Large intestine (tissue), 3 donors: ENCODE results near the gene INPP5D. TPM values are rescaled to one million over a fixed set of nuclear protein-coding genes. Genes with fewer than 3 reads are reported as not detected.
"Not testable (repeated sequence)": the region's sequence is repeated elsewhere in the genome, so short reads cannot be mapped to it uniquely, and the experiment has no call there.

Experiments used
- DNase-seq, 2 donors: peaks; one replicate each; pipeline versions ENCODE4 v3.0.0 to v3.0.0-alpha.2; 2013
- H3K27ac ChIP-seq: one replicate; pipeline ENCODE4 v1.5.1; 2013; ENCODE audit warnings: low read length
- H3K27me3 ChIP-seq: 2 replicates; pipeline ENCODE4 v1.6.1; 2013; ENCODE audit warnings: low read length; ENCODE audit not compliant: control insufficient read depth, insufficient read depth
- H3K36me3 ChIP-seq: 2 replicates; pipeline ENCODE4 v1.6.1; 2013; ENCODE audit warnings: low read length; ENCODE audit not compliant: control insufficient read depth, insufficient read depth
- H3K4me1 ChIP-seq: one replicate; pipeline ENCODE4 v1.6.1; 2013; ENCODE audit warnings: low read length; ENCODE audit not compliant: control insufficient read depth, insufficient read depth
- H3K4me3 ChIP-seq: one replicate; pipeline ENCODE4 v1.5.1; 2013; ENCODE audit warnings: low read length
- H3K9me3 ChIP-seq: one replicate; pipeline ENCODE4 v1.6.1; 2013; ENCODE audit warnings: mild to moderate bottlenecking, low read depth, low read length, moderate library complexity; ENCODE audit not compliant: control insufficient read depth
- WGBS: methylation state at CpG from one replicate; pipeline ENCODE4 v1.1.5; 2013; ENCODE audit warnings: low lambda C conversion rate; ENCODE audit not compliant: insufficient coverage; 5-methylcytosine and 5-hydroxymethylcytosine counted together
- polyA plus RNA-seq: library from polyadenylated mRNA; unstranded; fragments of 120-200 nt; gene quantifications from one replicate; pipeline ENCODE4 v1.2.1, GENCODE V29; 2013

INPP5D gene
- polyA plus RNA-seq, 1 donor = 12.6 TPM

- no CpG with 5 or more reads among the region's 4 CpGs for WGBS
- DNase-seq, H3K27ac ChIP-seq, H3K9me3 ChIP-seq, H3K27me3 ChIP-seq, H3K4me1 ChIP-seq, H3K36me3 ChIP-seq, H3K4me3 ChIP-seq: not testable (repeated sequence)
These were observed 40.5 kb upstream of the INPP5D start for GRCh38 chr2:233019610-233020009.

GRCh38 chr2:233020454-233020853, 39.7 kb upstream of the INPP5D start:
- DNase-seq = no peak
- Histone ChIP-seq H3K36me3 (no peaks in the 10 kb centered on the region), H3K27me3 (no peaks in the 10 kb centered on the region), H3K9me3 (no peaks in the 10 kb centered on the region), H3K4me1 (no peaks in the 10 kb centered on the region), H3K4me3 (no peak overlapping the region), H3K27ac (no peak overlapping the region)
- WGBS = no CpG with 5 or more reads among the region's 2 CpGs

- H3K27me3 ChIP-seq = no peaks in the 10 kb centered on the region
These were observed 38.4 kb upstream of the INPP5D start for GRCh38 chr2:233021771-233022170.

GRCh38 chr2:233022561-233022960, 37.6 kb upstream of the INPP5D start:
- H3K36me3 ChIP-seq = no peaks in the 10 kb centered on the region
- H3K27ac ChIP-seq = no peak overlapping the region
- H3K27me3 ChIP-seq = no peaks in the 10 kb centered on the region
- H3K4me1 ChIP-seq = no peaks in the 10 kb centered on the region
- no peak overlapping the region for H3K4me3 ChIP-seq
- H3K9me3 ChIP-seq = no peaks in the 10 kb centered on the region
- 100% methylated on average over 1 of the region's 8 CpGs for WGBS
- no peak for DNase-seq

More at GRCh38 chr2:233021771-233022170, 38.4 kb upstream of the INPP5D start:
- Histone ChIP-seq H3K9me3 (no peaks in the 10 kb centered on the region), H3K4me1 (no peaks in the 10 kb centered on the region), H3K27ac (no peak overlapping the region), H3K4me3 (no peak overlapping the region), H3K36me3 (no peaks in the 10 kb centered on the region)
- no CpG with 5 or more reads among the region's 8 CpGs for WGBS
- DNase-seq = no peak

- Histone ChIP-seq H3K27ac (no peak overlapping the region), H3K4me1 (no peaks in the 10 kb centered on the region), H3K4me3 (no peak overlapping the region), H3K36me3 (no peaks in the 10 kb centered on the region), H3K9me3 (no peaks in the 10 kb centered on the region), H3K27me3 (no peaks in the 10 kb centered on the region)
- no peak for DNase-seq
- 100% methylated on average over 1 of the region's 18 CpGs for WGBS
These were observed 37.0 kb upstream of the INPP5D start for GRCh38 chr2:233023007-233023760.

- no peak overlapping the region for H3K27ac ChIP-seq
- H3K27me3 ChIP-seq = no peaks in the 10 kb centered on the region
- no peak overlapping the region for H3K4me3 ChIP-seq
- H3K9me3 ChIP-seq = no peaks in the 10 kb centered on the region
- WGBS = no CpG with 5 or more reads among the region's 14 CpGs
- no peaks in the 10 kb centered on the region for H3K36me3 ChIP-seq
- DNase-seq = no peak
- no peaks in the 10 kb centered on the region for H3K4me1 ChIP-seq
These were observed 36.3 kb upstream of the INPP5D start for GRCh38 chr2:233023761-233024410.

GRCh38 chr2:233025706-233026105, 34.4 kb upstream of the INPP5D start:
- Histone ChIP-seq H3K27me3 (no peaks in the 10 kb centered on the region), H3K4me3 (no peak overlapping the region), H3K36me3 (no peaks in the 10 kb centered on the region), H3K4me1 (no peaks in the 10 kb centered on the region), H3K9me3 (no peaks in the 10 kb centered on the region), H3K27ac (no peak overlapping the region)
- no CpG with 5 or more reads among the region's 7 CpGs for WGBS
- DNase-seq = no peak

GRCh38 chr2:233026198-233026813, 33.8 kb upstream of the INPP5D start:
- Histone ChIP-seq H3K4me3 (no peak overlapping the region), H3K9me3 (no peaks in the 10 kb centered on the region), H3K4me1 (no peaks in the 10 kb centered on the region), H3K27me3 (no peaks in the 10 kb centered on the region), H3K36me3 (no peaks in the 10 kb centered on the region), H3K27ac (no peak overlapping the region)
- no CpG with 5 or more reads among the region's 4 CpGs for WGBS
- DNase-seq = no peak

GRCh38 chr2:233029321-233029720, 30.8 kb upstream of the INPP5D start:
- Histone ChIP-seq H3K9me3 (no peaks in the 10 kb centered on the region), H3K36me3 (no peaks in the 10 kb centered on the region), H3K27ac (no peak overlapping the region), H3K27me3 (no peaks in the 10 kb centered on the region), H3K4me1 (no peaks in the 10 kb centered on the region), H3K4me3 (no peak overlapping the region)
- WGBS = 83% methylated on average over 1 of the region's 9 CpGs
- DNase-seq = no peak

- Histone ChIP-seq H3K9me3 (peaks cover 5% of the 10 kb centered on the region), H3K36me3 (no peaks in the 10 kb centered on the region), H3K27ac (no peak overlapping the region), H3K4me3 (no peak overlapping the region), H3K27me3 (no peaks in the 10 kb centered on the region), H3K4me1 (no peaks in the 10 kb centered on the region)
- no peak for DNase-seq
- 91% methylated on average over 6 of the region's 27 CpGs for WGBS
These were observed 28.3 kb upstream of the INPP5D start for GRCh38 chr2:233031556-233032500.
